Effector CD4-positive, alpha-beta T cell (primary cell): Measurements from ENCODE around the gene PHACTR3.

ENCODE experiments used
- DNase-seq: peaks from one replicate; pipeline ENCODE4 v3.0.0-alpha.2; 2020

Gene PHACTR3

DNA sequence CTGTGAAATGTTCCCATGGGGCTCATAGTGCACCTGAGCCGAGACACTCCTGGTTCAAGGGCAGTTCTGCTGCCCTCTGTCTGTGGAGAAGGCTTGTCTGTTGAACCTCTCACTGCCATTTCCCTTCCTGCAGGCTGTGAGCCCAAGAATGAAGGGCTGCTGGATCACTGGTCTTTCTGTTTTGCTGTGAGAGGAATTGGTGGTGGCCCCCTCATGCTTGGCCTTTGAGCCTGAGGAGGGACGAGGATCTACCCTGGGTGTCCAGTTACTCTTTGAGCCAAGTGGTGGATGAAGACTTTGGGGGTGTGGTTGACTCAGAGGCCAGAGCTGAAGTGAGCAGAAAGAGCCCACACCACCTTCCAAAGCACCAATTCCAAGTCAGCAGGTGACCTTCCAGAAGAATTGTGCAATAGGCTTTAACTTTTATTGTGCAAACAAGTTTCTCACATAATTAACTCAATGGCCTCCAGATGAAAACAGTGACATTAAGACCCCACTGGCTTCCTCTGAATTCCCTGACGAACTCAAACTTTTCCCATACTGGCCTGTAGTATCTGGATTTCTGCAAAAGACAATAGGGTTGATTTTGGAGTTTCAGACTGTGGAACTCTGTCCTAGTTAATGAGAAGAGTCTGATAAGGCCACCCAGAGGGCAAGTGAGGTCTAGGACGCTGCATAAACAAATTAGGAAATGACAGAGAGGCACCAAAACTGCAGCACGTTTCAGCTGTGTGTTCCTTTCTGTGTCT is 101.5 kb downstream of the PHACTR3 start:
- DNase-seq: no peak

DNA sequence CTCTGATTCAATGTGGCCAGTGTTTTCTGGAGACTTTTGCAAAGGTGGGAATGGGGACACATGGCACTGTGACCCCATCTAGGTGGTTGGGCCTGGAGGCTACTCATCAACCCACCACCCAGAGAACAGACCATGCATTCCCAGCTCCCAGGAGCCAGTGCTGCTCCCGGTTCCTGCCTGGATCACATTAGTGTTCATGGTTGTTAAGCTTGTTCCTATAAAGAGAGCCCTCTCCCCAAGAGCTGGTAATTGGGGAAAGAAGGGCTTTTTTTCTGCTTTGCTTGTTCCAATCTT is 102.0 kb downstream of the PHACTR3 start:
- no peak for DNase-seq

DNA sequence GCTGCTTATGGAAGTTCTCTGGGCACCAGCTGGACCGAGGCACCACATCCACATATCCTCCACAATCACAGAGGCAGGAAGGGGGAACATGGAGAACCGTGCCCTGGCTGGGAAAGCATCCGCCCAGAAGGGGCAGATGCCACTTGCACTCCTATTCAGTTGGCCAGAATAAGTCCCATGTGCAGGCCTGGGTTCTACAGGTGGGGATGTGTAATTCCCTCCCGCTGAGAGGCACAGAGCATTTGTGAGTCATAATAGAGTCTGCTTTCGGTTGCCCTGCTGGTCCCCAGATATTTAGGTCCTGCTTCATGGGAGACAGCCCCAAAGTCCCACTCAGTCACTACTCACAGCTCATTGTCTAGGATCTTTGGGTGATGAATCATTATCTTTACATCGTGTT is 104.0 kb downstream of the PHACTR3 start:
- DNase-seq: no peak

DNA sequence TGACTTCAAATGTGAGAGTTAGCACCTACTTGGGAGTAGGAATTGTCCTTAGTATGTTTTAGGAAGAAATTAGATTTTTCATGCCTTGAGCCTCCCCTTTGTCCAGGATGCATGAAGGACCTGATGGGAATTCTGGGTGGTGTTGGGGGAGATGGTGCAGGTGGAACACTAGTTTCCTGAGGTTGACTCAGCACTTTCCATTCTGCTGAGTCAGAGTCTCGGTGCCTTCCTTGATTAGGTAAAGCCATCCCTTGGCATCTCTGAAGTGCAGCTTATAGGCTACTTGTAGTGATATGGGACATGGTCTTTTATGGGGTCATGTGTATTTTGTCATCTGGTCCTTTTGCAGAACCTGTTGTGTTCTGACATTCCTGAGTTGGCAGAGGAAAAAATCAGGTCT is 105.3 kb downstream of the PHACTR3 start:
- DNase-seq: no peak

DNA sequence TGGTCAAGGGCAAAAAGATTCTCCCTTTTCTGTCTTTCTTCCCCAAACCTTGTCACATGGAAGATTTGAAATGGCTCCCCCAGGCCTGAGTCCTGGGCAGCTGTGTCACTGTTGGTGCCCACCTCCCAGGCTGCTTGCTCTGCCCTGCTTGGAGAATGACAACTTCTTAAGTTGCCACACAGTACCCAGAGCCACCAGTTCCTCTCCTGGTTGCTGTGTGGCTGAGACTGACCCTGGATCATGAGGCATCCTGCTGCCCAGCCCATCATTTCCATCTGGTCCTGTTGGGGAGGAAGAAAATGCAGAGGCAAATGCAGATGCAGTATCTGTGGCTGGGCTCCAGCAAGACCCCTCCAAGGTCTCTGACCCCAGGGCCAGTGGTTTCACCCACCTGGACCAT is 113.7 kb downstream of the PHACTR3 start:
- no peak for DNase-seq

DNA sequence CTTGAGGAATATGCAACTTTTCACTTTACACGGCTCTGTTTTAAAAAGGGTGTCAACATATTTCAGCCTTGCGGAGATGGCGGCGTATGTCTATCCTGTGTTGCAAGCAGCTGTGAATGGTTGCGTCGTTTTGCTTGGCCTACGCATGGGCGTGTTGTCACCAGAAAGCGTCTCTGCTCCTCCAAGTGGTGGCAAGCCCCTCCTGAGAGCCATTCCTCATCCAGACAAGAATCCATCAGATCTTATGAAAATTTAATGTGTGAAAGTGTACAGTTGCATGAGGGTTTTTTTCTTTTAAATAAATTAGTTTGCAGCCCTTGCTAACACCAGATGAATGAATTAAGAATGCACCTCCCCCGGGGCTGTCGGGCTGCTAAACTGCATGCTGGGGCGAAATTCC is 114.4 kb downstream of the PHACTR3 start:
- DNase-seq: no peak

DNA sequence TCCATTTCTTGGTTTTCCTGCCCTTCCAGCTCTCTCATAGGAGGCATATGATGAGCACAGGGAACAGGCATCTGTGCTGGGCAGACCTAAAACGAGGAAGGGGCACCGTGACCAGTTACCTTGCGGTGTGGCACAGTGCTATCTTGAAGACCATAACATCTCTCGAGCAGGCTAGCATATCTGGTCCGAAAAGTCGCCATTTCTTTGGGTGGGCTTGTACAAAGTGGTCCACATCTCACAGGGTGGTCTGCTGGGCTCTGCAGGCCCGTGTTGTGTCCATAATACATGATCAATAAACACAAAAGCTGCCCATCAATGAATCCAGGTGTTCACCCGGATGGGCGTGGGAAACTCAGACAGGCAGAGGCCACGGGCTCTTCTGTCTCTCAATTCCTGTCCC is 115.7 kb downstream of the PHACTR3 start:
- no peak for DNase-seq

DNA sequence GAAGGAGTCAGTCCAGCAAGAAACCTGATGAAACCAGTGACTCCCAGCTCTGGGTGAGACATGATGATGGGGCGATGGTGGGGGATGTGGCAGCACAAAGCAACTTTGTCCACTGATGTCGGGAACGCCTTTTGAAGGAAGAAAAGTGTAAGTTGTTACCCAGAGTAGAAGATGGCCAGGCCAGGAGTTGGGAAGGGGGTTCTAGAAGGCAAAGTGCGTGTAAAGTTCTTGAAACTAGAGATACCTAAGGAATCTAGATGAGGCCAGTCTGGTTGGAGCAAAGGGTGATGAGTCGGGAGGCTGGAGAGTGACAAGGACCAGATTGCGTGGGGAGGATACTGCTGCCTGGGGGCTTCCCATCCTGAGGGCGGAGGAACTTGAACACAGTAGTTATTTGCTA is 117.0 kb downstream of the PHACTR3 start:
- DNase-seq: no peak

DNA sequence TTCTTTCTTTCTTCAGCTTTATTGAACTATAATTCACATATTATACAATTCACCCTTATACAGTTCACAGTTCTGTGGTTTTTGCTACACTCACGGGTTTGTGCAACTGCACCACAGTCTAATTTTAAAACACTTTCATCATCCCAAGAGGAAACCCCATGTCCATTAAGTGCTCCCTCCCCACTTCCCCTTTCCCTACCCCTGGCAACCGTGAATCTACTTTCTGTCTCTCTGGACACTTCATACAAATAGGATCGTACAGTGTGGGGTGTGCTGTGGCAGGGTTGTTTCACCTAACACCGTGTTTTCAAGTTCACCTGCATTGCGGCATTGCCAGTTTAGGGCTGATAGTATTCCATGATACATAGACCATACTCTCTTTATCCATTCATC is 118.8 kb downstream of the PHACTR3 start:
- DNase-seq: no peak

DNA sequence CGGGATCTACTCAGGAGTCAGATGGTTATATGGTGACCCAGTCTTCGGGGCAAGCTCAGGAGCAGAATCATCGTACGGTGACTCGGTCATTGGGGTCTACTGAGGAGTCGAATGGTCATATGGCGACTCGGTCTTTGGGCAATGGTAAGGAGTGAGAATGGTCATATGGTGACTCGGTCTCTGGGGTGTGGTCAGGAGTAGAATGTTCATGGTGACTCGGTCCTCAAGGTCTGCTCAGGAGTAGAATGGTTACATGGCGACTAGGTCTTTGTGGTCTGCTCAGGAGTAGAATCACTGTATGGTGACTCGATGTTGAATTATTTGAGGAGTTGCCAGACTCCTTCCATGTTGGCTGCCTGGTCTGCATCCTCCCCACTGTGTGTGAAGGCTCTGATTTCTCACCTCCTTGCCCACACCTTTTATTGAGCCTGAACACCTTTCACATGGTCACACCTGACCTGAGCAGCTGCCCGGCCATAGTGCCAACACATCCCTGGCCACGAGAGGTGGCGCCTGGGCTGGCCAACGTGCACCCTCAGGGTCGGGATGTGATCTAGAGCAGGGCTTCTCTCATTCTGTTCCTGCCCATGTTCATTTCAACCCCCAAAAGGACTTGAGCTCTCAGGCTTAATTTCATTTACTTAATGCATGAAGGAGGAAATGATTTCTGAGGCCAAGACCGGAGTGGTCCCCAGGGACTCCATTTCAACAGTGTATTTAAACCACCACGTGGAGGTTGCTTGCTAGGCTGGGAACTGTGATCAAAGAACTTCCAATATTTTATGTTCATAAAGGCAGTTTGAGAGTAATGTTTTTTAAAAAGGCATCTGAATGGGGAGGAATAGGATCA is 119.5 kb downstream of the PHACTR3 start:
- DNase-seq: no peak

DNA sequence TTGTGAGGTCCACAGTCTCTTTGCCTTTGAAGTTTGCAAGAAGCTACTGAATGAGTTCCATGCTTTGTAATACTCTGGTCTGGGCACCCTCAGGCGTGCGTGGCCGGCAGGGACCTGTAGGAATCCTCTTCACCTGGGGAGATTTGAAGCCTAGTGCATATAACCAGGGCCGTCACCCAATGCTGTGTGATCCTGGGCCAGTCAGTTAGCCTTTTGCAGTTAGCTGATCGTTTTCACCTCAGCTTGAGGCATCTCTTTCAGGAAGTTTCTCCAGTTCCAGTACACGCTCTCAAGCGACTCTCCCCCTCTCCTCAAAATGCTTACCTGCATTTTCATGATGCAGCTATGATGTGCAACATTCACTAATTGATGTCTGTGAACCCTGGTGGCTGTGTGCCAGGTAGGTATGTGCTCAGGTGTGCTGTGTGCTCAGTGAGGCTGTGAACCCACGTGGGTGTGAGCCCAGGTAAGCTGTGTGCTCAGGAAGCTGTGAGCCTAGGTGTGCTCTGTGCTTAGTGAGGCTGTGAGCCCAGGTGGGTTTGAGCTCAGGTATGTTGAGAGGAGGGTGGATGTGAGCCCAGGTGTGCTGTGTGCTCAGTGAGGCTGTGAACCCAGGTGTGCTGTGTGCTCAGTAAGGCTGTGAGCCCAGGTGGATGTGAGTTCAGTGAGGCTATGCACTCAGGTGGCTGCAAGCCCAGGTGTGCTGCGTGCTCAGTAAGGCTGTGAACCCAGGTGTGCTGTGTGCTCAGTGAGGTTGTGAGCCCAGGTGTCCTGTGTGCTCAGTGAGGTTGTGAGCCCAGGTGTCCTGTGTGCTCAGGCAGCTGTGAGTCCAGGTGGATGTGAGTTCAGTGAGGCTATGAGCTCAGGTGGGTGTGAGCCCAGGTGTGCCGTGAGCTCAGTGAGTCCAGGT is 120.4 kb downstream of the PHACTR3 start:
- DNase-seq: no peak

DNA sequence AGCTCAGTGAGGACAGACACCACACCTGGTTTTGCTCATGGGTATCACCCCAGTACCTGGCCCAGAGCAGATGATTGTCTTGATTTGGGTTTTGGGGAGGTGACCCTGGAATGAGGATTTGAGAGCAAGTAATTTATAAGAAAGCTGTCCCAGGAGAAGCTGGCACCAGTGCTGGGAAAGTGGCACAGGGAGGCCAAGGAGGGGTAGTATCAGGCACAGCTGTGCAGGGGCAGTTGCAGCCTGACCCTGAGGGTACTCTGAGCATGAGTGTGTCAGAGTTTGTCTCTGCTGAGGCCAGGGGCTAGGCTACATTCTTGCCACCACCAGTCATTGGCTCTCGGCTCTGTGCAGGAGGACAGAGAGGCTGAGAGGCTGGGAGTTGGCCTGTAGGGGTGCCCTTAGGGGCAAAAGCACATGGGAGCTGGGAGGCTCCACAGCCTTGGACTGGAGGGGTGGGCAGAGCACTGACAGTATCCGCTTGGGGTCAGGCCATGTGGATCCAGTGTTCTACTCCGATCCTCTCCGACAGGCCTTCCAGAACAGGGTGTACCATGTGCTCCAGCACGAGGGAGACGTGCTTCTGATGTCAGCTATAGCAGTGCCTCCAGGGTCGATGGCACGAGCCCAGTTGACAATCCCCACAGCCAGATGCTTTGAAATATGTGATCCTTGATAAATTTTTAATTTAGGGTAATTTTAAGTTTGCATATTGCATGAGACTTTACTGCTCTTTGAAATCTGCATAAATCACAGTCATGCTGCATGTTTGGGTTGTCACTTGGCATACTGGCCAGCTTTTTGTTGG is 121.3 kb downstream of the PHACTR3 start:
- DNase-seq: no peak

DNA sequence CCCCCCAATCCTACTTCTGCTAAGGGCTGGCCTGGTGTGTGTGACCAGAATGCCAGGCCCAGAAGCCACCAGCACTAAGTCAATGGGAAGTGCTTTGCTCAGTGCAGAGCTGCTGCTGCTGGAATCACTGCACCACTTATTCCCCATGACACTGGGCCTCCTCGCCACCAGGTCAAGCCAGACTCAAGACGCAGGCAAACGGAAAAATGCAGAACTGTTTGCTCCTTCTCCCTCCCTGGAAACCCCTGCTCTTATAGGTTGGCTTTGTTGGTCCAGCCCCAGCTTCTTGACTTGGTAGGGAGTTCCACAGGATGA is 121.9 kb downstream of the PHACTR3 start:
- DNase-seq: no peak

DNA sequence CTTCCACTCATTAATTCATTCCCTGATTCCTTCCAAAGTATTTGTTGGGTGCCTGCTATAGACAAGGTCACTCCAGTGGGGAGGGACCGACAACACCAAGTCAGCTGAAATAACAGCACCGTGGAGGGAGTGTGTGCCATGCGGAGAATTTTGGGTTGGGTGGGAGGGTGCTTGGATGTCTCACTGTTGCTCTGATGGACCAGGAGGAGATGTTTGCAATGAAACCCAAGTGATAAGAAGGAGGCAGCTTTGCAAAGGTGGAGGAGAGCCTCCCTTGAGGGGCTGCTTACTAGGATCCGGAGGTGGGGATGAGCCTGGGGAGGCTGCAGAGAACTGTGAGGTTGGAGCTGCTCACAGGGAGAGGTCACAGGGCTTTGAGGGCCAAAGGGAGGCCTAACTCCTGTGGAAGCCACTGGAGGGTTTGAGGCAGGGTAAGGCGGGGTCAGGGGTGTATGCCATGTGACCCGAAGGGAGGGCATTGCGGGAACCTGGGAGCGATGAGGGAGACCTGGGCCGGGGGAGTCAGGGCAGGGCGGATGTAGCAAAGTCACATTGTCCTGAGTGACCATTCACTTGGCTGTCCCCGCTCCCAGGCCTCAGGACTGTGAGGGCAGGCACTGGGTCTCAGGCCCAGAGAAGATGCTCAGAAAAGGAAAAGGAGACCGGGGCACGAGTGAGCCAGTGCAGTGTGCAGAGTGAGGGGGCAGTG is 124.5 kb downstream of the PHACTR3 start:
- no peak for DNase-seq

DNA sequence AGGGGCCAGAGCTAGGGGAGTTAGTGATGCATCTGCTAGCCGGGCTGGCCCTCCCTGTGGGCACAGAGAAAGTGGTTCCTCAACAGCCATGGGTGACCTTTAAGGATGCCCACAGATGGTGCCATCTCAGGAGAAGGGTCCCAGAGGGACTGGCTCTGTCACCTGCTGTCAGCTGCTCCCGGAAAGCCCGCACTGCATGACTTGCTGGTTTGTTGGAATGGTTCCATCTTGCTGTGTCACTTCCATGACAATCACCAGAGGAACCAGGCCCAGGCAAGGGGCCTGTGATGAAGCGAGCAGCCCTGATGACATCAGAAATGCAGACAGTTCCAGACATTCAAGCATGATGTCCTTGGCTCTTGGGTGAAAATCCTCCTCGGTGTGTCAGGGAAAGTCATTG is 125.2 kb downstream of the PHACTR3 start:
- DNase-seq: no peak

DNA sequence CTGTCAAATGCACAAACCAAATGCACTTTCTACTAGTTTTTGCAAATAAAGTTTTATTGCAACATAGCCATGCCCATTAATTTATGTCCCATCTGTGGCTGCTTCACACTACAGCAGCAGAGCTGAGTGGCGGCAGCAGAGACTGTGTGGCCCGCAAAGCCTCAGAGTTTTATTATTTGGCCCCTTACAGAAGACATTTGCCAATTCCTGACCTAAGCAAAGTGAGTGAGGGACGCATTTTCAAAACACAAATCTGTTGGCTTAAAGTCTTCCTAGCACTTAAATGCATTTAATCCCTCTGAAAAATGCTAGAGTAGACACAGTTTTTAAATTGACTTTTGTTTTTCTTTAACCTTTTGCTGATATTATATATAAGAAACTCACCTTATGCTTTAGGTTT is 126.4 kb downstream of the PHACTR3 start:
- no peak for DNase-seq

DNA sequence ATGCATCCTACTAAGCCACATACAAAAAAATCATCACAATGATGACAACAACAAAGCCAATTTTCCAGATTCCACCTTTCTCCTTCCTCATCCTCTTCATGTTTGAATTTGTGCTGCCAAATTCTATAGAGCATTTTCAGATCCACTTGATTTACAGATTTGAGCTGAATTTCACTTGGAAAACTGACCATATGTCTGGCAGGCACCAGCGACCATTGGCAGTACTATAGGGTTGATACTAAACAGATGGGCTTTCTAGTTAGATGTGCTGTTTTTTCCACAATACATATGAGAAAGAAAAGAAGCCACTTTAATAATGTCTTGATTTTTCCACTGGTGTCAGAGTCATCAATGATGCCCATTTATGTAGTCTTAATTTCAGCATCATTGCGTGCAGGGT is 127.0 kb downstream of the PHACTR3 start:
- no peak for DNase-seq

DNA sequence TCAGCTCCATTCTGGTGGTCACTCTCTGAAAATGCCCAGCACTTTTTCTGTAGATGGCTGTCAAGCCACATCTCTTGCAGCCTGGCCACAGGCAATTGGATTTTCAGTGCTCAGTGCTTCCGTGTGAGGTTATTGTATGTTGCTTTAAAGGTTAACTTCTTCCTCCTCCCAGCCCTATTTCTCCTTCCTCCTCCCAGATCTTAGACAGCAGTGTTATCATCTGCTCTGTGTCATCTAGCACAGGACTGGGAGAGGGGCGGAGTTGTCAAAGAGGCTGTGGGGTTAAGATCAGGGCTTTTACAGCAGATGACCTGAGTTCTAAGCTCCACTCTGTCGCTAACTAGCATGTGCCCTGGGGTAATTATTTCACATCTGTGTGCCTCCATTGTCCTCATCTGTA is 129.0 kb downstream of the PHACTR3 start:
- no peak for DNase-seq

DNA sequence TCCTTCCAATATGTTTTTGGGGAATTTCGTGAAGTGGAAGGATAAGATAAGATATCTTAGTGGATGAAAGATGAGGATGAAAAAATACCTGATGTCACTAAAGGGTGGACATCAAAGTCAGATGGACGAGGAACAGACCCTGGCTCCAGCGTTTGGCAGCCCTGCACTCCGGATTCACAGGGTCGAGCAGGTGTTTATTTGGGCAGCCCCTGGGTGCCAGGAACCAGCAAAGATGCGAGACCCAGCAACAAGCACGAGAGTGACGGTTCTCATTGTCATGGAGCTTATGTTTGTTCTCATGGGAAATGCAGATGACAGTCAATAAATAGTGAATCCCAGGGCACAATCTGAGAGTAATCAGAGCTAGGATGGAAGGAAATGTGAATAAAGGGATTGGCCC is 131.1 kb downstream of the PHACTR3 start:
- no peak for DNase-seq

DNA sequence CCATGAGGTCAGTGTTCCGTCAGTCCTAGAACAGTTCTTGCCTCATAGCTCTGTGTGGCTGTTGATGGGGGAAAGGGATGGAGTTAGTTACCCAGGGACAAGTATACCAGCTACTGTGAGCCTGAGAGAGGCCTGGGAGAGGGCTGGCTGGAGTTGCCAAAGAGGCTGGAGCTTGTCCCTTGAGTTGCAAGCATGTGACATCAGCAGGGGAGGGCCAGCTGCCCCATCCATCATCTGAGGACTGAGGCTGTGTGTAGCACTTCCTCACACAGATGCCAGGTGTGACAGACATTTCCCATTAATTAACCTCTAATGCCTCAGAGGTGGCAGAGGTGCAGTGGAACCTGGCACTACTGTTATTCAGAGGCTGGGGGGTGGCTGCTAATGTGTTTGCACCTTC is 131.6 kb downstream of the PHACTR3 start:
- no peak for DNase-seq

DNA sequence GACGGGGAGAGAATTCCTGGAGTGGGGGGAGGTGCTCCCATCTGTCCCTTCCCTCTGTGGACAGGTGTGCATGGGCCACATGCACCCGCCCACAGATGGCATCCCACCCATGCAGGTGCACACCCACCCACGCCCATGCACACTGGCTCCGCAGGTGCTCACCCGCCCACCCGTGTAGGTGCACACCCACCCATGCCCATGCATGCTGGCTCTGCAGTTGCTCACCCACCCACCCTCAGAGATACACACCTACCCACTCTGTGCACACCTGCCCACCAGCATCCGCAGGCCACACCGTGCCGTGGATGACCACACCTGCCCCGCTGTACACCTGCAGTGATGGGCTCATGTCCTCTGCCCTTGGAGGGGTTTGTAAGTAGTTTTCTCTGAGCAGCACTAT is 132.0 kb downstream of the PHACTR3 start:
- no peak for DNase-seq

DNA sequence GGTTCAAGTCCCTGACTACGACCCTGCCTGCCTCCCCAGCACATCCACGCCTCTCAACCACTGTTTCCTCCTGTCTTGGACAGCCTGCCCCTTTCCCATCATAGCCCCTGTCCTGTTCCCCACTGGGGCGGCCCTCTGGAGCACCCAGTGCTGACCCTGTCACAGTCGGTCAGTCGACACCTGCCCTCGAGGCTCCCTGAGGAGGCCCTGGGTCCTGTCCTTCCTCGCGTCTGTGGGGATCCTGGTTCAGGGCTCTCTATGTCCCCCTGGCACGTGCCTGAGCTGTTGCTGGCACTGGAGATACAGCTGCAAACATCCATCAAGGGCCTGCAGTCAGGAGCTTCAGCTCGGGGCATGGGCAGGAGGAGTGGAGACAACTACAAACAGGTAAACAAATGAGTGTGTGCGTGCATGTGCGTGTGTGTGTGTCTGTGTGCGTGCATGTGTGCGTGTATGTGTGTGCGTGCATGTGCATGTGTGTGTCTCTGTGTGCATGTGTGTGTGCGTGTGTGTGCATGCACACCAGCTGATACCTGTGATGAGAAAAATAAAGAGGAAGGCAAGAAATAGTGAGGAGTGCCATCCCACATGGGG is 132.8 kb downstream of the PHACTR3 start:
- DNase-seq: no peak
